PC-3 (cell line): Measurements from ENCODE around the gene DCUN1D5.

Experiments
- CTCF ChIP-seq: fragments of 300-600 bp; sonication (generic); conservative IDR thresholded peaks from 2 replicates; pipeline ENCODE4 v1.5.1; 2017; ENCODE audit warnings: antibody characterized with exemption, low read depth, mild to moderate bottlenecking, low read length
- EZH2 ChIP-seq: fragments of 300-600 bp; sonication (generic); IDR thresholded peaks from one replicate; pipeline ENCODE4 v1.6.1; 2017; ENCODE audit warnings: antibody characterized with exemption, mild to moderate bottlenecking, low read length; ENCODE audit not compliant: unreplicated experiment
- EZH2phosphoT487 ChIP-seq: fragments of 300-600 bp; sonication (generic); IDR thresholded peaks from 2 replicates; pipeline ENCODE4 v1.6.1; 2018; ENCODE audit warnings: mild to moderate bottlenecking, antibody characterized with exemption, low read length, borderline replicate concordance

GRCh38 chr11:103055221-103055890 is 36.6 kb downstream of the DCUN1D5 start:
- TF ChIP-seq CTCF (peak; percentile 91), EZH2phosphoT487 (no peak), EZH2 (no peak)
